Measurements from ENCODE around the gene RCBTB2.

- TF ChIP-seq POLR2A (IDR thresholded peaks at IDR 0.05) (no peak), CTCF (IDR thresholded peaks at IDR 0.05) (no peak)
Measured at GRCh38 chr13:48478391-48478790, 54.5 kb downstream of the RCBTB2 start.
